Hypothalamus (tissue), 51 donors: Measurements from ENCODE around the gene PHACTR2.
"Not testable (repeated sequence)": the region's sequence is repeated elsewhere in the genome, so short reads cannot be mapped to it uniquely, and the experiment has no call there.

Experiments used
- DNase-seq, 51 donors: peaks; one replicate each; lab custom pipeline; 2025; lab: John Stamatoyannopoulos, UW

The PHACTR2 gene

DNA sequence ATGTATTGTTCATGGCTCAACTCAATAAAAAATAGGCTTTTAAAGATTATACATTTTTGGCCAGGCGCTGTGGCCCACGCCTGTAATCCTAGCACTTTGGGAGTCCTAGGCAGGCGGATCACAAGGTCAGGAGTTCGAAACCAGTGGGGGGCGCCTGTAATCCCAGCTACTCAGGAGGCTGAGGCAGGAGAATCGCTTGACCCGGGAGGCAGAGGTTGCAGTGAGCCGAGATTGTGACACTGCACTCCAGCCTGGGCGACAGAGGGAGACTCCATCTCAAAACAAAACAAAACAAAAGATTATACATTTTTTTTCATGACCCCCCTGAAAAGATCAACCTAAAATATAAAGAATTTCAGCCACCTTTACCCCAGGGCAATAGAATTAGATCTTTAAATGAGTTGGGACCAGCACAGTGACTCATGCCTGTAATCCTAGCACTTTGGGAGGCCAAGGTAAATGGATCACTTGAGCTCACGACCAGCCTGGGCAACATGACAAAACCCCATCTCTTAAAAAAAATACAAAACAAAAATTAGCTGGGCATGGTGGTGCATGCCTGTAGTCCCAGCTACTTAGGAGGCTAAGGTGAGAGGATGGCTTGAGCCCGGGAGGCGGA, 60.4 kb downstream of the PHACTR2 start:
- not testable (repeated sequence) for DNase-seq

DNA sequence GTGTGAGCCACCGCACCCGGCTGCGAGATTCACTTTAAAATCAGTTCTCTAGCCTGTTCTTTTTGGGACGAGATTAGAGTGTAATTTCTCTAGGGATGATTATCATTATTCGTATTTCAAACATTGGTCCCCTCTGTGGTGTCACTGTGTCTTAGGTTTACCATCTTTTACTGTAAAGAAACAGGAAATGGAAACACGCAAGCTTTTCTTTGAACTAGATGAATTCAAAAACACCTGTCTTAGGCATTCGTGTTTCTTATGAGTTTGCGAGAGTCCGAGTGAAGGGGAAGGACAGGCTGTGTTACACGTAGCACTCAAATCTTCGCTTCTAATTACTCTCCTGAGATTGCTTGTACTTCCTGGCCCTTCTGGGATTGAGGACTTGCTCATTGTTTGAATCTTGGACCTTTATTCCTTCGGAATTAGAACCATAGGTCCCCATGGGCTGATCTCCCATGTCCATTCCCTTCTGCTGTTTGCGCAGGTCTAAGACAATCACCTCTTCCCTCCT, 61.6 kb downstream of the PHACTR2 start:
- DNase-seq: no peak

DNA sequence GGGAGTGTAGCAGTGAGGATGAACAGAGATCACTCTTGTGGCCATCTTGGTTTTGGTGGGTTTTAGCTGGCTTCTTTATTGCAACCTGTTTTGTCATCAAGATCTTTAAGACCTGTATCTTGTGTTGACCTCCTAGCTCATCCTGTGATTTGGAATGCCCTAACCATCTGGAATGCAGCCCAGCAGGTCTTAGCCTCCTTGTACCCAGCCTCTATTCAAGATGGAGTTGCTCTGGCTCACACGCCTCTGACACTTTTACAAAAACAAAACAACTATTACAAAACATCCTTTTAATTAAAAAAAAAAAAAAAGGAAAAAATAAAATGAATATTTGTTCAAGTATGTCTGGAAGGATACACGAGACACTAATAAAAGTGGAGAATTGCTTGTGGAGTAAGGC, 62.4 kb downstream of the PHACTR2 start:
- no peak for DNase-seq

DNA sequence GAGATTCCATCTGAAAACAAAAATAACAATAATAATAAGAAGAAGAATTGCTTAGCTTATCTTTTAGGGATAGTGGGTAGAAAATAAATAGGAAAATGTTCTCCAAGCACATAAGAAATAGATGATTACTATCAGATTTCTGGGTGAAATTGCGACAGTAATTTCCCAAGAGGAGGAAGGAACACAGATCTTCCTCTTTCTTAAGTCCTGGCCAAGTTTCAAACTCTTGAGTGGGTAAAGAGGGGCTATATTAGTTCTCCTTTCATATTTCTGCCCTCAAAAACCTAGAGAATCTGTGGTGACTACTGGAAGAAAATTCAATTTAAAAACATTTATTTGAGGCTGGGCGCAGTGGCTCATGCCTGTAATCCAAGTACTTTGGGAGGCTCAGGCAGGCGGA, 63.7 kb downstream of the PHACTR2 start:
- no peak for DNase-seq

DNA sequence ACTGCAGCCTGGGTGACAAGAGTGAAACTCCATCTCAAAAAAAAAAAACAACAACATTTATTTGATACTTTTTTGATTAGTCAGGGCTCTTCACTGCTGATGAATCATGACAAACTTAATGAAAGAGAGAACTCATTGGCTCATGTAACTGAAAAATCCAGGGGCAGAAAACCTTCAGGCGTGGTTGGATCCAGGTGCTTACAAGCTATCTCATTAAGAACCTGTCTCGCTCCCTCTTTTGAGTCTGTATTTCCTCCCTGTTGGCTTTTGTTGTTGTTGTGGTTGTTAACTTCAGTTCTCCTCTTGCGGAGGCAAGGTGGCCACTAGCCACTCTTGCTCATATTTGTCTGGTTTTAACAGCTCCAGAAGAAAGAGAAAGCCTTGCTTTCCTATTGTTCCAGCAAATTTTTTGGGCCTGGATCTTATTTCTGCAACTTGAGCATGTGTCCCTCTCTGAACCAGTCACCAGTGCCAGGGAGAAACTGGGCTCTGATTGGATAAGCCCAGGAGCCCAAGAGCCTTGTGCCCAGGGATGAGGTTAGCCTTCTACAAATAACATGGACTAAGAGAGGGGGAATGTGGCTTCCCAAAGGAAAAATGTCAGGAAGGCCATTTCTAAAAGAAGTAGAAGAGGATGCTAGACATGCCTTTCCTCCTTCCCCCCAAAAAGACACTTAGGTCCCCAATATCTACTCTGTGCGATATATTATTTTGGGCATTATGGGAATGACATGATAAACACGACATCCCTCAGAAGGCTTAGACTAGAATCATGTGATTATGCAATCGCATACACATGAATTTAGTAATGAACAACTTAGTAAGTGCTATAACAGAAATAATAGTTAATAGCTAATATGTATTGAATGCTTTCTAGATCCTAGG, 64.5 kb downstream of the PHACTR2 start:
- no peak for DNase-seq

DNA sequence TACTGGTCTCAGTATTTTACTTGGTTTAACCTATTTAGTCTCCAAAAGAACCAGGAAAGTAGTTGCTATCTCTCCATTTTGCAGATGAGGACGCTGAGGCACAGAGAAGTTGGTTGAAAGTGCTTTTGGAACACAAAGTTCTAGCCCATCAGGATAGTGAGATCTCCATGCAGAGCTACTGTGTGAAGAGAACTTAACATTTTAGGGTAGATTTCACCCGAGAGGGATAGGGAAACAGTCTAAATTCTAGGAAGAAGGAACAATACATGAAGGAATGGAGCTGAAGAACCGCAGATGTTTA, 65.1 kb downstream of the PHACTR2 start:
- DNase-seq: no peak

DNA sequence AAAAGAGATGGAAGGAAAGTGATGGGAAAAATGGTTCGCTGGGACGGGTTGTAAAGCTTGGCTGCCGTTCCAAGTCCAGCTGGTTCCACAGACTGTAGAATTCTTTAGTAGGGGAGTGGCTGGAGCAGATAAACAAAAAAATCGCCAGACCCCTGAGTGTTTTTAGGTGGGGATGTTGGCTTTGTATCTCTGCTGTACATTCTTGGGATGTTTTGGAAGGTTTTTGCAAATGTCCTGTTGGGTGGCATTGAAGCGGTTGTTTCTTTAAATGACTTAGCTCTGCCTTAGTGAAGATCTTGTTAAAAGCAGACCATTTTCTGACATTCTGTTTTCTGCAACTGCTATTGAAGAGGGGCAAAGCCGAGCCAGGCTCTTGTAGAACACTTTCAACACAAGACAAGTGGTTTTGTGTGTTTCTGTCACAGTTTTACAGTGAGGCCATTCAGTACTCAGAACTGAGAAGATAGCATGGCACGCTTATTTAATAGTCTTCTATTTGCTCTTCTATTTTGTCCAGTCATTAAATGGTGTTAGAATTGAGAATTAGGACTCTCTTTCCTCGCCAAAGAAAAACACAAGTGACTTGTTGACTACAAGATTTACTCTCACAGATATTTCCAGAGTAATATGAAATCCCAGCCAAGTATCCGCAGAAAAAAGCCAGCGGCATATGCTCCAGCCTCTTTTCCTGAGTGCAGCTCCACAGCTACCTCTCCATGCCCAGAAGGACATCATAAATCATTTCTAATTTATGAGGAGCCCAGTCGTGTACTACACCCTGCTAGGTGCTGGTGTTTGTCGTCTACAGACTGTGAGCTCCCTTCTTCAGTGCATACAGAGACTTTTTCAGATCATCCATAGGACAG, 65.8 kb downstream of the PHACTR2 start:
- DNase-seq: peak in 2 of 51 donors; percentile 7 to 10

DNA sequence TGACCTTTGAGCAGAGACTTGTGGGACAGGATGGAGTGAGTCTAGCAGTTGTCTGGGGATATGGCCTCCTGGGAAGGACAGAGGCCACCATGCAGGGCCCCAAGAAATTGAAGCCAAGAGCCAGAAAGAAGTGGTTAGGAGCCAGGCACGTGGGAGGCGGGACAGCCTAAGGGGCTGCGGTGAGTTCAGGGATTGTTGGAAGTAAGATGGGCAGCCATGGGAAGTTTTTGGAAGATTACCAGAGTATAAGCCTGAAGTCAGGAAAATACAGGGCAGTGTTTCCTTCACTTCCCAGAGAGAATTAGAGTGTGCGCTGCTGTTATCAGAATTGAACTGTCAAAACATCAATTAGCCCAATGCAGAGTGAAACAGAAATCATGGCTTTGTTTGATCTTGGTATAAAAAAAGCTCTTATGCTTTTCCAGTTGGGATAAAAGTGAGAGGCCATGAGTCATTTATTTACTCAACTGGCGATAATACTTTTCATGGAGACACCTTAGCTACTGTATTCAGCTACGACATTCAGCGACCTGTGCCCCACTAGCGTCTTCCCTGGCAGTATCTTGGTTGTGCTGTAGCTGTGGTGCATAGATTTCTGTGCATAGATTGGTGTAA, 66.9 kb downstream of the PHACTR2 start:
- DNase-seq: no peak

DNA sequence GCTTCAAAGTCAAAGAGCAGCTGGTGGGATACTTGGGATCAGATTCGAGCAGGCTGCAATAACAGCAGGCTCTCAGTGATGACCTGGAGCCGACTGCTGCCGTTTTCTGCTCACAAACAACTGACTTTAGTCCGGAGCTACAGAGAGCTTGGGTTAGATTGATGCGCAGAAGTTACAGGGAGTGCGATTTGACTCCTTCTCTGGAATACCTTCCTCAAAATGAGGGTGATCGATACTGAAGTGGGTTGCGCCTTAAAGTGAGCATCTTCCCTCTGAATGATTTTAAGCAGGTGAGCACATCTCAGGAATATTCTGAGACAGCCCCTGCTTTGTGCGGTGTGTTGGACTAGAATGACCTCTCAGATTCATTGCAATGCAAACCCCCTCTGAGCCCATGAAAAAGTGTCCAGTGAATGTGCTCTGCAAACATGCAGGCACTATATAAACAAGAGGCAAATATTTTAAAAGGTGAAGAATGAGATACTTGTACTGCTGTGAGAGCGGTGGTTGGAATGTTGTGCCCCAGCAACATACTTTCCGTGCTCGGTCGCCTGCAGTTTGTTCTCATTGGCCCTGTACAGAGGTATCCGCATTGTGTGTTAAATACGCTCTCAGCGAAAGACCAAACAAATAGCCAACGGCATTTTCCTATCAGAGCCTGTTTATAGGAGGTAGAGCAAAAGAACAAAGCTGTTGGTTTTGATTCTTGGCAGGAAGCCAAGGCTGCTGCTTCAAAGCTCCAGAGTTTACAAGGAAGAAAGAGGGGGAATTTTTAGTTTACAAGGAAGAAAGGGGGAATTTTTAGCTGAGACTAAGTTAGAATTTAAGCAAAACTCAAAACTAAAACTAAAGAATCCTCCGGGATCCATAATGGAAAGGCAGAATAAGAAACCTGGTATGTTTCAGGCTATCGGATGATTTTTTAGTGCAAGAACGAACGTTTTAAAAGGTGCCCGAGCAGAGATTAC, 67.7 kb downstream of the PHACTR2 start:
- DNase-seq: peak in 4 of 51 donors; percentile 9 to 25 (median 13)

DNA sequence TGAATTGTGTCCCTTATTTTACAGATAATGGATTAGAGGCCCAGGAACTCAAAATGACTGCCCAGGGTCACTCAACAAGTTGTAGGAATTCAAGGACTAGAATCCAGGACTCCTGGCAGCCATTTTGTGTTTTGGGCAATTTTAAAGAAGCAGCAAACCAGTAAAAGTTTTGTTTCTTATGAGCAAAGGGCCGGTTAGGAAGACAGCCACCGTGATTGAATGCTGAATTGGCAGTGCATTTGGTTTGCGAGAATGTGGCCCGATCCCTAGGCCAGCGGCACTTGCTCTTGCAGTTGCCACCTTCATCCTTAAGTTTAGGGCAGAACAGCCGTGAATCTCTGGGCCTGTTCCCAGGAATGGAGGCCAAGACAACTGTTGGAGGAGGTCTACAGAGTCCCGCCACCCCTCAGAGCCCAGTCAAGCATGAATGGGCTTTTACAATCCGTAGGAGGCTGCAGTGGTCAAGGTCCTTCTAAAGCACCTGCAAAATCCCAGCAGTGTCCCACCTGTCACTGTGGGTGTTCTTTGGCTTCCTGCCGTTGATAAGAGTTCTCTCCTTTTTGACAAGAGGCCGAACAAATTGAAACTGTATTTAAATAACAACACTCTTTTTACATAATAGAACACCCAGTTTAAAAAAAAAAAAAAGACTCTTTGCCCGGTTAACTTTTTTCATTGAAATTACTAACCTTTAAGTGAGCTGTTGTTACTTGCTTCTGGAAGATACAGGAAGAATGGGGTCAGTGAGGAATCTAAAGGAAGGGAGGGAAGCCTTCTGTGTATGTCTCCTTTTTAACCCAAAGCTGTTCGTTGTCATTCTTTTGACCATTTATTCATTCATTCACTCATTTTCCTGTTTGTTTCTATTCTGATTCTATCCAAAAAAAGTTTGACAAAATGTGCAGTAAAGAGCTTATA, 68.7 kb downstream of the PHACTR2 start:
- DNase-seq: peak in 1 of 51 donors; percentile 14

DNA sequence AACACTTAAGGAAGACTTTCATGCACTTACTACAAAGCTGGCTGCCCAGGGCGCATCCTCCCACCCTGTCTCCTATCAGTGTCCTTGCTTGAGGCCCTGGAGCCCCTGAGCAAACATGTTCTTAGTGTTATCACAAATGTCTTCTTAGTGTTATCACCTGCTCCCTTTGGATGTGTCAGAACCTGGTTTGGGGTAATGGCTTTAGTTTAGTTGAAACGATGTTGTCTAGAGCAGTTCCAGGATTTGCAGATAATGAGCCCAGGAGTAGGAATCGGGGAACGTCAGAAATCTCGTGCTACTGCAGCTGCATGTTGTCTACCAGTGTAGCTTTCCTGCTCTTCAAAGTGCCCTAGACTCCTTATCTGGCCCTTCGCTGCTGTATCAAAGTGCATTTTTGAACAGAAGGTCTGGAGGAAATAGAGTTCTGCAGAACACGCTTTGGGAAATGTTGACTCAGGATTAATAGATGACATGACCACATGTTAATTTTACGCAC, 69.6 kb downstream of the PHACTR2 start:
- no peak for DNase-seq

DNA sequence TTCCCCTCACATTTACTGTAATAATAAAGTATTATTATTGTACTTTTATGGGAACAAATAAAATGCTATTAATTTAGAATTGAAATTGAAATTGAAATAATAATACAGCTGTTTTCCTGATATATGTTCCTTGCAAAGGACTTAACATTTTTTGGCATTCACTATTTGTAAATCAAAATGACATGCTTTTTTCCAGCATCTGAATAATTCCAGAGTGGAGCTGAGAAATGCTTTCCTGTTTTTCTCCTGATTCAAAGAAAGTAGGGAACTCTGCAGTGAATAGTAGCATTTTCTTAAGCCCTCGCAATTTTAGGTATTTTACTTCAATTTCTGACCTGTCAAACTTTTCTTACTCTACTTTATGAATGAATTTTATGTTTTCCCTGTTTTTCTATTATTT, 72.1 kb downstream of the PHACTR2 start:
- no peak for DNase-seq

DNA sequence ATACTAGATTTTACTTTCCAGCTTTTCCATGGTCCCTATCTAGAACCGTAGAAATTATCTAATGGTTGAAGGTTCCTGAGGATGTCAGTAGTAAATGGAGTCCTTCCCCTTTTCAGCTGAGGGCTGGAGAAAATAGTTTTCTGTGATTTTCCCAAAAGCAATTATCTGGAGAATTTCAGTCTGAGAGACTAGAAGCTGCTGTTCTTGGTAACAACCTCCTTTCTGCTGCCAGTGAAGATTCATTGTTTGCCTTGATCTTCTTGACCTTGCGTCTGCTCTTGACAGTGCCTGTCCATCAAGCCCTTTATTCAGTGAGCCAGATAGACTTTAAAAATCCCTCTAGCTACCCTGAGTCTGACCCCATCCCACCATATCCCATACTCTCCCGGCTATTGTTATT, 73.1 kb downstream of the PHACTR2 start:
- no peak for DNase-seq

DNA sequence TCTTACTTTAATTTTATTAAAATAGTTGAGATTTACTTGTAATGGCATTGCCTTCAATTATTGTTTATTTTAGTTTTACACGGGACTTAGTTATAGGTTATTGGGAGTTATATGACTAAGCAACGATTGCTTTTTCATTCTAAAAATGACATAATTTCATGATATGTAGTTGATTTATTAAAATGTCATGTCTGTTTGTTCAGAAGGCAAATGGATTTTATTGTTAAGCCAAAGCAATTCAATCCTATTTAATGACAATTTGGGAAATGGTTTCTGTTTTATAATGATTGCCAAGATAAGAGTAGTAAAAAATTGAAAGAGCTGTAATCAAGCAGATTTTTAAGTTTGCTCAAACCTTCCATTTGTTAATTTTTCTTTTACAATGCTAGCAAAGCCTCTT, 74.7 kb downstream of the PHACTR2 start:
- DNase-seq: no peak

DNA sequence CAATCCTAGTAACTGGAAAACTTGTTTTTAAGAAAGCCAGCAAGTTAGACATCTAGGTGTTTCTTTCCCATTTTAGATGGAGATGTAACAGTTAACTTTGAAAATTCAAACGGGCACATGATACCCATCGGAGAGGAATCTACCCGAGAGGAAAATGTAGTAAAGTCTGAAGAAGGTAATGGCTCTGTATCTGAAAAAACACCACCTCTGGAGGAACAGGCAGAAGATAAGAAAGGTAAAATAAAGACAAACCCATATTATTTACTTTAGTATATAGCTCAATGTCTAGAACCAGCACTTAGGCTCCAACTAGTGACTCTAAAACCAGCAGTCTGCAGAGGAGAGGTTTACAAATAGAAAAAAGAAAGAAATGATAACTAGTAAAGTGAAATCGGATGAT, 75.9 kb downstream of the PHACTR2 start:
- DNase-seq: no peak

DNA sequence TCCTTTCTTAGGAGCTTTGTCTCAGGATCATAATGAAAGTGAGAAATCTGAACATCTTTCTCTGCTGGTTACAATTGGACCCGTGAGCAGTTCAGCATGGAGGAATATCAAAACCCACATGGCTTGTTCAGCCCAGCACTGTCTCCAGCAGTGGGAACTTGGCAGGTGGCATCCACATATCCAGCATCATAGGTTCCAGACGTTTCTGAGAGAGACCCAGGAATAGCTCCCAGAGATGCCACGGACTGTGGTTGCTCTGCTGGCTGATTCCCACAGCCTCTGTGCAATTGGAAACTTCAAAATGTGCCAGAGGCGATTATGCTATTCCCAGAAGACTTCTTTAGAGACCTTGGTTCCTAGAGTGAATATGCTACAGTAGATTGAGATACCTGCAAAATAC, 76.4 kb downstream of the PHACTR2 start:
- peak in 1 of 51 donors; percentile 9 for DNase-seq

DNA sequence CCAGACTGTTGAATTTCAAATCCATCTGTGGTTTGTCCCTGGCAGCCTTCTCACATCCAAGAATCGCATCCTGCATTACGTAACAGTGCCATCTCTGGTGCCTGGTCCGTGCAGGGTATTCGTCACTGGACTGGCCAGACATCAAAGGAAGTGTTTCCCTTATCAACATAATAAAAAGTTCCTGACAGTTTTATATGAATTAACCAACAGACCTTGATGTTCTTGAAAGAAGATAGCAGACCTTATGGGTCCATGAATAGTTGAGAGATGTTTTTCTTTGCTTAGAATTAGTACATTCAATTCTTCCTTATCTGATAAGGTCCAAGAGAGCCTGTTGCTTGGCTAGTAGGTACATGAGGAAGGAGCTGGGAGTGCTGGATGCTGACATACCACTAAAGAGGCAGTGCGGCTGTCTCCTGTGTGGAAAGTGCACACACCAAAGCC, 77.6 kb downstream of the PHACTR2 start:
- DNase-seq: no peak

DNA sequence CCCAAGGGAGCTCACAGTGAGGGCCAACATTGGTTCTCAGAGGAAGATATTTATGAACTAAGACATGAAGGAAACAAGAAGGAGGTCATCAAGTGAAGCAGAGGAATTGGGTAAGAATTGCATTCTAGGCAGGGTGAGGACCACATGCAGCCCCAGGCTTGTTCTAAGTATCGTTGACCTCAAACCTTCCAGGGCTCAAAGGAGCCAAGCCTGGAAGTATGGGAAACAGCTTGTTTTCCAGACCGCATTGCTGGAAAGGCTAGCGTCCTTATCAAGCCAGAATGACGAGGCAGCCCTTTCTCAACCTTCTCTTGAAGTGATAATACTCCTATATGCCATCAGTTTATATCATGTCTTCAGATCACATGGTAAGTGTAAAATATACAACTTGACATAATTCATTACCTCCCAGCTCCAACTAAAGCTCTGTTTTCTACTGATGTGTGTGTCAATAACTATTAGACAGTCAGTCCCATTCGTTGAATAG, 79.6 kb downstream of the PHACTR2 start:
- DNase-seq: no peak
